Choroid plexus epithelial cell (primary cell): Measurements from ENCODE around the gene RAPGEF5.

Source experiments
- DNase-seq: peaks from one replicate; pipeline ENCODE4 v3.0.0-alpha.2; 2010; ENCODE audit warnings: low read depth
- H3K4me3 ChIP-seq: 2 replicates; pipeline ENCODE4 v1.5.1; 2011; ENCODE audit warnings: low read depth, mild to moderate bottlenecking, control low read depth, low read length, moderate library complexity
- TF ChIP-seq, protein P1 (sequence below): conservative IDR thresholded peaks from 2 replicates; pipeline ENCODE4 v1.5.1; 2011; ENCODE audit warnings: low read depth, mild to moderate bottlenecking, control low read depth, inconsistent platforms, low read length, moderate library complexity

The RAPGEF5 gene

DNA sequence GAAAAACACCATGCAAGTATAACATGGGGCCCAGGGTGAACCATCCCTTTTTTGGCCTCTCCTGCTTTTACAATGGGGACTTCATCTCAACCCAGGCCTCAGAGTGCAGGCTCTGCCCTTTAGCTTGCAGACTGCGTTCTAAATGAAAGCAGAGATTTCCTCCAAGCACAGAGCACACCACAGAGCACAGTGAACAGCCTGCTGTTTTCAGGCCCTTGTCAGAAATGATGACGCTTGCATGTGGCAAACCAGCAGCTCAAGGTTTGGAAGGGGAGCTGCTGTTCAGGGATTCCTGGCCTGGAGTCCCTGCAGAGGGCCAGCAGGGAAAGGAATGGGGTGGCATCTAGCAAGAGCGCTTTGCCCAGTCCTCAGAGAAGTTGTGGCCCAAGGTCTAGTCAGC lies 243.9 kb downstream of the RAPGEF5 start:
- no peak for DNase-seq
- H3K4me3 ChIP-seq, result no peak overlapping the region
- TF ChIP-seq, protein P1, sequence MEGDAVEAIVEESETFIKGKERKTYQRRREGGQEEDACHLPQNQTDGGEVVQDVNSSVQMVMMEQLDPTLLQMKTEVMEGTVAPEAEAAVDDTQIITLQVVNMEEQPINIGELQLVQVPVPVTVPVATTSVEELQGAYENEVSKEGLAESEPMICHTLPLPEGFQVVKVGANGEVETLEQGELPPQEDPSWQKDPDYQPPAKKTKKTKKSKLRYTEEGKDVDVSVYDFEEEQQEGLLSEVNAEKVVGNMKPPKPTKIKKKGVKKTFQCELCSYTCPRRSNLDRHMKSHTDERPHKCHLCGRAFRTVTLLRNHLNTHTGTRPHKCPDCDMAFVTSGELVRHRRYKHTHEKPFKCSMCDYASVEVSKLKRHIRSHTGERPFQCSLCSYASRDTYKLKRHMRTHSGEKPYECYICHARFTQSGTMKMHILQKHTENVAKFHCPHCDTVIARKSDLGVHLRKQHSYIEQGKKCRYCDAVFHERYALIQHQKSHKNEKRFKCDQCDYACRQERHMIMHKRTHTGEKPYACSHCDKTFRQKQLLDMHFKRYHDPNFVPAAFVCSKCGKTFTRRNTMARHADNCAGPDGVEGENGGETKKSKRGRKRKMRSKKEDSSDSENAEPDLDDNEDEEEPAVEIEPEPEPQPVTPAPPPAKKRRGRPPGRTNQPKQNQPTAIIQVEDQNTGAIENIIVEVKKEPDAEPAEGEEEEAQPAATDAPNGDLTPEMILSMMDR, result no peak

DNA sequence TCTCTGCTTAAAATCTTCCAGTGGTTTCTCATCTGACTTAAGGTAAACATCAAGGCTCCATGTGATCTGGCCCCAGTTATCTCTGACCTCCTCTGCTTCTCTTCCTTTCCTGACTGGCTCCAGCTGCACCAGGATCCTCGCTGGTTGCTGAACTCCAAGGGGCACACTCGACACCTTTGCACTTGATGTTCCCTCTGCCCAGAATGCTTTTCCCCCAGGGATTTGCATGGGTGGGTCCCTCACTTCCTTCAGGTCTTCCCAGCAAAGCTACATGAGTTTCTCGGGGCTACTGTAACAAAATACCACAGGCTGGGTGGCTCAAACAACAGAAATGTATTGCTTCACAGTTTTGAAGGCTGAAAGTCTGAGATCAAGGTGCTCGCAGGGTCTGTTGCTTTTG lies 245.3 kb downstream of the RAPGEF5 start:
- DNase-seq, result peak; percentile 14
- TF ChIP-seq, protein P1, result no peak

DNA sequence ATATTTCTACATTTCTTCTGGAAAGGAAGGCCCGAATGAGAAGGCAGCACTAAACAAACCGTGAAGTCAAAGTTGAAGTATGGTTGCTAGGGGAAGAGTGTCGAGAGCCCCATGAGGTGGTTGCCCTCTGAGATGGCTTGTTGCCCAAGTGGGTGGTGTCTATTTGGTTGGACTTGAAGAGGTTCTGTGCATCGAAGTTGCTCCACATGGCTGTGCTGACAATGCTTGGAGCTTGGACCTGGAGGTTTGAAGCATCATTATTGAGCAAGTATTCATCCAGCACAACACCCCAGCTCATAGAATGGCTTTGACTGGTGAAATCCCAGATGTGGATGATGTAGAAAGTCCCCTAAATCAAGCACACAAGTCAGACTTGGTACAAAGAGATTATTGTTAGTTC lies 246.1 kb downstream of the RAPGEF5 start:
- TF ChIP-seq, protein P1, result no peak
- DNase-seq, result peak; percentile 7
- no peak overlapping the region for H3K4me3 ChIP-seq

More for the DNA sequence above, 245.3 kb downstream of the RAPGEF5 start:
- H3K4me3 ChIP-seq, result no peak overlapping the region

DNA sequence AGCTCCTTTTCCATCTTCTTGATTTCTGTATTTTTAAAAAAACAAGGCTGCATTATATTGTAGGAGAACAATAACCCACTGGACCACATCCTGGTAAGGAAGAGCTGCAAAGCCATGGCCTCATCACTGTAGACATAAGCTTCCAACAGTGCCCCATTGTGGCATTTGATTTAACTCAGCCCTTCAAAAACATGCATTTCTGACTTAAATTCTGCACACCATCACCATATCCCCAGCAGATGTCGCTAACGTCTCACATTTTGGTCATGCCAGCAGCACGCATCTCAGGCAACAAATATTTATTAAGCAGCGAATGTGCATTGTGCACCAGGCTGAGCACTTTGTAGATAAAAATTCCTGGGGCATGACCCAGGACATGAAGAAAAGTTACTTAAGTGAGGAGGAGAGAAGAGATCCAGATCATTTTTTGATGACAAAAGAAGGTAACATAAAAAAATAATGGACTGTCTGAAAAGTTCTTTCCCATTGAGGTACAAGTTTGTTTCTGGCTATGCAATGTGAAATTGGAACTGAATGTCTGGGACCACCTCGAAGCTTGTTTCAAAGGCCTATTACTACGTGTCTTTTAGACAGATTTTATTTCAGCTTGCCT lies 246.6 kb downstream of the RAPGEF5 start:
- no peak overlapping the region for H3K4me3 ChIP-seq
- TF ChIP-seq, protein P1, result peak; percentile 88
- DNase-seq, result peak; percentile 94

DNA sequence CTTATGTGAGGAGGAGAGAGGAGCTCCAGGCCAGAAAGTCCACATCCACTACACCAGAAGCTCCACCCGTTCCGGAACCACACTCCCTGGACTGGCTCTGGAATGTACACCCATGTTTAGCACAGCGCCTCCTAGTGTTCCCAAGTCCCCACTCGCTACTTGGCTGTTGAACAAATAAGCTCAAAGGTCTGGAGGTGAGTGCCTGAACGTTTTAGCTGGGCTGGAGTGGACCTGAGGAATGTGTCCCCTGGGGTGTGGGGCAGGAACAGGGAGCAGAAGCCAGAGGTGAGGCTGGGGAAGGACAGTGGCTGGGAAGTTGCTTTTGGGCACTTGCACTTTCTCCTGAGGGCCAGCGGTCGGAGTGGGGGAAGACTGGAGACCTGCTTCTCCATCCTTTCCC lies 247.2 kb downstream of the RAPGEF5 start:
- H3K4me3 ChIP-seq, result no peak overlapping the region
- DNase-seq, result peak; percentile 72
- TF ChIP-seq, protein P1, result peak; percentile 71

DNA sequence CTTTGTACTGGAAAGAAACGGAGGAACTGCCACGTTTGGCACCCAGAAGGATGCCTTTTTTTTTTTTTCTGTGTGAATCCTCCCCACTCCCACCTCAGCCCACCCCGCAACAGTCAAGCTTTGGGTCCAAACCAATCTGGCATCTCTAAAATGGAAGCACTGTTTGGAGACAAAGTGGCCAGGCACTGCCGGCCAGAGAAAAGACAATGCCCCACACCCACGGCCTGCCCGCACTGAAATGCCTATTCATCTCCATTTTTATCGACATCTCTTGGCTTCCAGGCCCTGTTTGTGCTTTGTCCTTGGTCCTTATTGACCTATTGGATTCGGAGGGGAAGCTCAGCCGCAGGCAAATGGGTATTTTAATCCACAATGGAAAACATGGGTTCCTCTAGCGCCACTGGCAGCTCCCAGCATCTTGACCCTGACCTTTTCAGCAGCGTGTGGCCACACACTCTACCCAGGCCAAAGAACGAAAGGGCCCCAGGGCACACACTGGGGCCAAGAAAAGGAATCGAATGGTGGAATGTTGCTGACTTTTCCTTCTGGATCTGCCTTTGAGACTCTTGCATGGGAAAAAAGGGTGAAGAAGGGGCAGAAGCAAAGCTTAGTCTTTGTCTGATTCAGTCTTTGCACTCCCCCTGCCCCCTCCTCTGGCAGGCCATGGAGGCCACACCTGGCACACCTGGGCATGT lies 248.7 kb downstream of the RAPGEF5 start:
- DNase-seq, result no peak
- TF ChIP-seq, protein P1, result no peak
- H3K4me3 ChIP-seq, result no peak overlapping the region

DNA sequence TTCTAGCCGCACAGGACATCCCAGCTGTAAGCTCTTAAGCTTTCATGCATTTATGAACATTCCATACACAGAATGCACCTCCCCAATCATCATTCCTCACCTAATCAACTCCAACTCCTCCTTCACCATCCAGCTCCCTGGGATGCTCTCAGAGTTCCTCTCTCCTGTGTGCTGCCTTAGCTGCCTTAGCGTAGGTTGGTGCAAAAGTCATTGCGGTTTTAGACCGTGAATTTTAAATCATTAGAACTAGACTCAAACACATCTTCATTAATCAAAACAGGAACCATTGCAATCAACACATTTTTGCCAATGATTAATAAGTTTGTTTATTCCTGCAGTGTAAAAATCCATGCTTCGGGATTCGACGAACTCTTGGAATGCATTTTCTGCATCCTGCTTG lies 251.4 kb downstream of the RAPGEF5 start:
- TF ChIP-seq, protein P1, result no peak
- no peak for DNase-seq
- no peak overlapping the region for H3K4me3 ChIP-seq
